HG02970 (cell line): ENCODE data around the gene KRTAP12-2.

ENCODE experiments used
- ATAC-seq: cut with Tn5 transposase; IDR thresholded peaks from one replicate; pipeline ENCODE4 v1.9.1; 2021; ENCODE audit warnings: mild to moderate bottlenecking, moderate library complexity, moderate number of reproducible peaks; ENCODE audit not compliant: unreplicated experiment, low FRiP score

The KRTAP12-2 gene, protein sequence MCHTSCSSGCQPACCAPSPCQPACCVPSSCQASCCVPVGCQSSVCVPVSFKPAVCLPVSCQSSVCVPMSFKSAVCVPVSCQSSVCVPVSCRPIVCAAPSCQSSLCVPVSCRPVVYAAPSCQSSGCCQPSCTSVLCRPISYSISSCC

DNA sequence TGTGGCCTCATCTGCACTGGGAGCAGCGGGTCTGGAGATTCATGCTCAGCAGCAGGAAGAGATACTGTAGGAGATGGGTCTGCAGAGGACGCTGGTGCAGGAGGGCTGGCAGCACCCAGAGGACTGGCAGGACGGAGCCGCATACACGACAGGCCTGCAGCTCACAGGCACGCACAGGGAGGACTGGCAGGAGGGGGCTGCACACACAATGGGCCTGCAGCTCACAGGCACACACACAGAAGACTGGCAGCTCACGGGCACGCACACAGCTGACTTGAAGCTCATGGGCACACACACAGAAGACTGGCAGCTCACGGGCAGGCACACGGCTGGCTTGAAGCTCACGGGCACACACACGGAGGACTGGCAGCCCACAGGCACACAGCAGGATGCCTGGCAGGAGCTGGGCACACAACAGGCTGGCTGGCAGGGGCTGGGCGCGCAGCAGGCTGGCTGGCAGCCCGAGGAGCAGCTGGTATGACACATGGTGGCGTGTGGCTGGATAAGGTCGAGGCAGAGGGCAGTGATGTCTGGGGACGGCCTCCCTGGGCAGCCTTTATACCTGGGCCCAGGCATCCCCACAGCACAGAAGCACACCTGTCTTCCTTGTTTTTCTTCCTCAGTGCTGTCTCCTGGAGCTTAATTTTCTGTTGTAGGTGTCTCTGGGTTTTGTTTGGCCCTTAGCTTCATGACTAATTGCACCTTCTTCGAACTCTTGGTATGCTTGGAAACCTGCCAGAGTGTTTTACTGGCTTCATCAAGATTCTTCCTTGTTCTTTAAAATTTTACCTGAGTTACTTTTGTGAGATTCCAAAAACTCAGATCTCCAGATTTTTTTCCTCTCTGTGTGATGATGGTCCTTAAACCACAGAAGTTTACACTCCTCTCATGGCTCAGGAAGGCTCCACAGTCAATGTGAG, at the start of gene KRTAP12-2:
KRTAP12-2 (minus strand) TSS at position 527 of the 920 bp plus-strand sequence; CDS start at position 486, 41 bp downstream.
- no peak for ATAC-seq

DNA sequence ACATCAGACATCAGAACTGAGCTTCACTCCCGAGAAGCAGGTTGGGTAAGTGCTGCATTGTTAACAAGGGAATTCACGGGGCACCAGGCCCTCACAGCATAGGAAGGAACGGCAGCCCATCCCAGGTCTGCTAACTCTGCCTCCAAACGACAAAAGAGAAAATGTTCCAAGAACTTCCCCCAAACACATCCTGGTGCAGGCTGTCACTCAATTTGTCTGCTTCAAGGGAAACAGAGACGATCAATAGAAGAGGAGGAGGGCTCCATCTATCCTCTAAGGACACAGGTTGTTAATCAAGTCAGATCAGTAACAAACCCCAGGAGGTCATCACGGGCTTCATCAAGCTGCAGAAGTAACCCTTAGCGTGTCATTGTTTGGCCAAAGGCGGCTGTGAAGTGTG, 48.2 kb upstream of the KRTAP12-2 start:
- no peak for ATAC-seq

DNA sequence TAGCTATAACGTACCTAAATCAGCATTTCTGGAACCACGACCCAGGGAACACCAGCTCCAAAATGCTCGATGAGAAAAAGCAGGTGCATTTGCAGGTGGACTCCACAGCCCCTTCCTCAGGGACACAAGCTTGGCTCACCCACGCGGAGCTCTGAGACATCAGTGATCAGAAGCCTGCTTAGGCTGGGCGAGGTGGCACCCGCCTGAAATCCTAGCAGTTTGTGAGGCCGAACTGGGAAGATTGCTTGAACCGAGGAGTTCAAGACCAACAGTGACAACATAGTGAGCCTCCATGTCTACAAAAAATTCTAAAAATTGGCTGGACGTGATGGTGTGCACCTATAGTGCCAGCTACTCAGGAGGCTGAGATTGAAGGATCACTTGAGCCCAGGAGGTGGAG, 47.1 kb upstream of the KRTAP12-2 start:
- no peak for ATAC-seq

DNA sequence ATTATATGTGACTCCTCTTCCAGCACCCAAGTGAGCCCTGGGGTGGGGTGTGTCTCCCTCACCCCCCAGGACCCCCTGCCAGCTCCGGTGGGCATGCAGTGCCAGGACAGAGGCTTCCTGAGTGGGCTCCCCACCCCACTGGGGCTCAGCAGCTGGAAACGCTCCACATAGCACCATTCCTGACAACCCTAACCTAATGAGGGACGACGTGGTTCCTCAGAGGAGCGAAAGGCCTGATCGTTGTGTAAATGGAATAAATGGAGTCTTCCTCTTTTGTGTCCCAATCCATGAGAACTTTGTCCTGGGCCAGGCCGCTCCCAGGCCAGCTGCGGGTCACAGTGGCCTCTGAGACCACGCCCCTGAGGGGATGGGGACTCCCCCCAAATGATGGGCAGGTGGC, 46.4 kb upstream of the KRTAP12-2 start:
- no peak for ATAC-seq

DNA sequence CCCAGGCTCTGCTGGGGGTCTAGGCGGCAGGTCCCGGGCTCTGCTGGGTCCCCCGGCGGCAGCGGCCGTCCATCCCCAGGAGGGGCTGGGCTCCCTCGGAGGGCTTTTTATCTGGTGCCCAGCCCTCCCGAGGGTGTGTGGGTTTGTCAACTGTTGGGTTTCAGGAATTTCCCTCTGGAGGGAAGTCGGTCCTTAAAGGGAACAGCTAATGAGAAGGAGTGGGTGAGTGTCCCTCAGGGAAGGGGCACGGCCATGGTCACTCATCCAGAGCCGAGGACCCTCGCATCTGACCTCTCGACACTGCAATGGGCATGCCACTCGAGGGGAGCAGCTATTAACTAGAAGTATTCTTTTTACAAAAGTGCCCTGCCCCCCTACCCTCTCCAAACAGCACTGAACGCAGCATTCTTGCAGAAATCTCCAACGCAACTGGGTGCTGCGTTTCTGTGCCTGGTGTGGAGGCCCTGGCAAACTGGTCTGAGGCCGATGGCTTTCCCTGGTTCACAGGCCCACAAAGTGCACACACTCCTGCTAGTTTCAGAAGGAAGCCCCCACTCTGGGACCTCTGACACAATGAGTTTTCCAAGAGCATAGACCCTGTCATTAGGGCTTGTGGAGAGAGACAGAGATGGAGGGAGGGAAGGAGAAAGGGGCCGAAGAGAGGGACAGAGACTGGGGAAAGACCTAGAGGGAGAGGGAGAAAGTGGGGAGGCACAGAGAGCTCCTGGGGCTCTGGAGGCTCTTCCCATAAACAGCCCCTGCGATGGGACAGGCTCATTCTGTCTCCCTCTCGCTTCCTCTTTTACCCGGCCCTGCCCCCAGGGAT, 45.7 kb upstream of the KRTAP12-2 start:
- no peak for ATAC-seq

DNA sequence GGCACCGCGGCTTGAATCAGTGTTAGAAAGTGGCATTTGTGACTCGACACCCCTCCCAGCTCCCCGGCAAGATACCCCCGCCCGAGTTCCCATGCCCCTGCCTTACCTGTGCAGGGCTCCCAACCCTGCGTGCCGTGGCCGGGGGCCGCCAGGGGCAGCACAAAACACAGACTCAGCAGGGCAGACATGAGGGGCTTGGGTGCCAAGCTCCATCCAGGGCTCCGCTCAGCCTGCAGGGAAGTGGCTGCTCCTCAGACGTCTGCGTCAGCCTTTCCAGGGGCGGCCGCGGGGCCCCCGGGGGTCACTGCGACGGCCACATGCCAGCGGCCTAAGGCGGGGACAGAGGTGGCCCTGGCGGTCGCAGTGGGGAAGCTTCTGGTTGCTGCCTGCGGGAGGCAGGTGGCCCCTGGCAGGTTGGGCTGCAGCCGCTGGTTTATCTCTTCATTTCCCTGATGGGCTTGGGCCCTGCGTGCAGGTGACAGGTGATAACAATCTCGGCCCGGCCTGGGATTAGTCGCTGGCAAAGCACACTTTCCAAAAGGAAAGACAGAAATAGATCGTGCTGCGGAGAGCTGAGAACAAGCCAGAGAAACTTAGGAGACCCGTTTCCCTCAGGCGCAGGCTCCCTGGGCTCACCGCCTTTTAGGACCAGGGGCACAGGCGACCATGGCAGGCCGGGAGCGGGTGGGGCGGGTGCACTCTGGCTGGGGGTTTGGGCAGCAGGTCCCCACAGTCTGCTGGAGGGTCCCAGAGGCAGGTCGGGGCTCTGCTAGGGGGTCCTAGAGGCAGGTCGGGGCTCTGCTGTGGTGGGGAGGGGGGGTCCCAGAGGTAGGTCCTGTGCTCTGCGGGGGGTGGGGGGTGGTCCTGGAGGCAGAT, 44.8 kb upstream of the KRTAP12-2 start, which contains the start of gene TSPEAR:
TSPEAR (minus strand) TSS at position 246 of the 876 bp plus-strand sequence; CDS start at position 188, 58 bp downstream.
- no peak for ATAC-seq

DNA sequence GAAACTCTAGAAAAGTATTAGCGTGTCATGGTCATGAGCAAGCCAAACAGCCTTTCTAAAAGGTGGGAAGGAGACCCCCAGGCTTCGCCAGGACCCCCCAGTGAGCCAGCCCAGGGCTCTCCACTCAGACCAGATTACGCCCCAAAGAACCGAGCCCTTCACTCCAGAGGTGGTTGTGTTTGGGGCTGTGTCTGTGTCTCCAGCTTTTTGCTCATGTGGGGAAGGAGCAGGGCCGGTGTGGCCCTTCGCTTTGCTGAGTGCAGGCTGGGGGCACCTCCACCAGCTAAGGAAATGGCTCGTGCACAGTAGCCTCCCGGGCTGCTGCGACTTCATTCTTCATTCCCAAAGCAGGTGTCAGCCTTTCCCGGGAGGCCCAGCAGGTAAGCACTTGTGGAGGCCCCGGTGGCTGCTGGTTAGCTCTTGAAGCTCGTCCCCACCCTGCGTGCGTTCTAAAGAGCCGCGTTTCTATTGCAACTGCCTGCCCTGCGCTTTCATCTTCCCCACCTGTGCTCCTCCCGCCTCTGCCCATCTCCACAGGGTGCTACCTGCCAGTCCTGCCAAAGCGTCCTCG, 44.1 kb upstream of the KRTAP12-2 start:
- no peak for ATAC-seq

DNA sequence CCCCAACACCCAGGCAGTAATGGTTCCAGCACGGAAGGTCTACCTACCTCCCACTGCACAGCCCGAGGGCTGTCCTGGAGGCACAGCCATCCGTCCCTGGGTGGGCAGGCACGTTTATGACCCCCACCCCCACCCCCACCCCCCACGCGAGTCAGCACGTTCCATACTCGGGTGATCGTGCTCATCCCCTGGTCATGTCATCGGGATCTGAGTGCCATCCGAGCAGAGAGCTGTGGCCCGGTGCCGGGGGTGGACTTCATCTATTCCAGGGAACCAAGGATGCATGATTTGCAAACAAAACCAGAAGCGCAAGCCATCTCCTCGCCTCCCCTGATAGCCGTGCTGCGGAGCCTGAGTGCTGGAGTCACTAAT, 43.6 kb upstream of the KRTAP12-2 start:
- ATAC-seq, result no peak

DNA sequence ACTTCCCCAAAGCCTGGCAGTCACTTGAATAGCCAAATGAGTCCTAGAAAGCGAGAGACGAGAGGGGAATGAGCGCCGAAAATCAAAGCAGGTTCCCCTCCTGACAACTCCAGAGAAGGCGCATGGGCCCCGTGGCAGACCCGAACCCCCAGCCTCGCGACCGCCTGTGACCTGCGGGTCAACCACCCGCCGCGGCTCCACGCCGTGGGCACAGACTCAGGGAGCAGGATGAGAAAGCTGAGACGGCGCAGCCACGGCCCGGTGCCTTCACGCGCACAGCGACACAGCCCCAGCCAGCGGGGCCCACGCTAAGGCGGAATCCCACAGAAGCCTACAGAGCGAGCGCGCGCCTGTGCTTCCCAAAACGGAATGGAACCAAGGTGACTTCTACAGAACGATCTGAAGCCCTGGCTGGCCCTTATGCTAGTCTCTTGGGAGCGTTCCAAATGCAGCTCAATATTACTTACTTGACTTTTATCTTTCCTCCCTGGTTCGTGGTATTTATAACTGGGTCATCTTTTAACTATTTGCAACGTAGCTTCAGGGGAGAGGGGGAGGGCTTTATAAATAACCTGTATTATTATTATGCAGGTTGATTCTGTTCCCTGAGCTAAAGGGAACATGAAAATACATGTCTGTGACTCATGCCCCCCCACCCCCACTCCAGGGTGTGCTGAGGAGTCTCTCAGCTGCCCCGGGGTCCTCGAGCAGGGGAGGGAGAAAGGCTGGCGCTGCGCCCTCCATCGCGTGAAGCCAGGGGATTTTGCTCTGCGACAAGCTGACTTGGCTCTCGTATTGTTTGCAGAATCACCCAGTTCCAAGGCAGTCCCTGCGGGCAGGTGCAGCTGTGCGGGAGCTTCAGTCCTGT, 42.9 kb upstream of the KRTAP12-2 start:
- ATAC-seq, result no peak

DNA sequence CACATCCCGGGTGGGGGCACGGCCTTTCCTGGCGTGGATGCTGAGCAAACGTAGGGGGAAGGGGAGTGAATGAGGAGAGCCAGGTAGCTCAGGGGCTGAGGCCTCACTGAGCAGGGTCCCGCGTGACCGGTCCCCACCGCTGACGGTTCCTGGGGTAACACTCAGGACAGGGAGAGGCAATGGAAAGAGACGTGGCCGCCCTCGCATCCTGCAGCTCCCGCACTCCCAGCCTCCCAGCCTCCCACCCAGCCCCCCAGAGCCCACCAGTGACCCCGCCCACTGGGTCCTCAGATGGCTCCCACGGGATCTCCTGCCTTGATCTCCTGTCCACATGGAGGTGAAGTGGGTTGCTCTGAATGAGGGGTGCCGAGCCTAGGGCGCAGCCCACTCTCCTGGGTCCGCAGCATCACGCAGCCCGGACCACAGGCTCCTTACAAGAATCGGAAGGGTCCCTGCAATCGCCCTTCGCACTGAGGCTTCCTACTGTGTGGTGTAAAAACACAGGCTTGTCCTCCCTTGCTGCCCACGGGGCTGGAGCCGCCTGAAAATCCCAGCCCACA, 42.2 kb upstream of the KRTAP12-2 start:
- no peak for ATAC-seq

DNA sequence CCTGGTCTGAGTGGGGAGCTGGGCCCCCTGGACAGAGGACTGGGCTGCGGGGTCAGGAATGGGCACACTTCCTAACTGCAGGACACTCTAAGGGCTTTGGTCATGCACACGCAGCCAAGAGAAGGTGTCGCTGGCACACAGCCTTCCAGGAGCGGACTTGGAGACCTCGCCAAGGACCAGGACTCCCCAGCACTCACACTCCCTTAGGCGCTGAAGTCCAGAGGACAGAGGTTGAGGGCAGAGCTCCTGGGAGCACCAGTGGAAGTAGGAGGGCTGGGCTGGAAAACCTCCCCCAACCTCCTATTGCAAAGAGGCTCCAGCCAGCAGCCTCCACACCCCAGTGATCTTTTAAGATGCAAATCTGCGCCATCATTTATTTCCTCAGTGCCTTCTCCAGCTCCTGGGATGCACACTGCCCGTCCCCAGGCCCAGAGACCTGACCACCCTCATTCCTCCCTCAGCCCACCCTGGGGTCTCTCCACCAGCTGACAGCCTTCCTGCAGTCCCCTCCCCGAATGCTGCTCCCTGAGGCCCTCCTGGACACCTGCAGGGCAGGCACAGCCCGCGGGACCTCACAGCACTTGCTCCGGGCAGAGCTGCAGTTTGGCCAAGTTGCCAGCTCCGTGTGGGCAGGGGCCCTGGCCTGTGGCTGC, 41.6 kb upstream of the KRTAP12-2 start:
- ATAC-seq, result no peak

DNA sequence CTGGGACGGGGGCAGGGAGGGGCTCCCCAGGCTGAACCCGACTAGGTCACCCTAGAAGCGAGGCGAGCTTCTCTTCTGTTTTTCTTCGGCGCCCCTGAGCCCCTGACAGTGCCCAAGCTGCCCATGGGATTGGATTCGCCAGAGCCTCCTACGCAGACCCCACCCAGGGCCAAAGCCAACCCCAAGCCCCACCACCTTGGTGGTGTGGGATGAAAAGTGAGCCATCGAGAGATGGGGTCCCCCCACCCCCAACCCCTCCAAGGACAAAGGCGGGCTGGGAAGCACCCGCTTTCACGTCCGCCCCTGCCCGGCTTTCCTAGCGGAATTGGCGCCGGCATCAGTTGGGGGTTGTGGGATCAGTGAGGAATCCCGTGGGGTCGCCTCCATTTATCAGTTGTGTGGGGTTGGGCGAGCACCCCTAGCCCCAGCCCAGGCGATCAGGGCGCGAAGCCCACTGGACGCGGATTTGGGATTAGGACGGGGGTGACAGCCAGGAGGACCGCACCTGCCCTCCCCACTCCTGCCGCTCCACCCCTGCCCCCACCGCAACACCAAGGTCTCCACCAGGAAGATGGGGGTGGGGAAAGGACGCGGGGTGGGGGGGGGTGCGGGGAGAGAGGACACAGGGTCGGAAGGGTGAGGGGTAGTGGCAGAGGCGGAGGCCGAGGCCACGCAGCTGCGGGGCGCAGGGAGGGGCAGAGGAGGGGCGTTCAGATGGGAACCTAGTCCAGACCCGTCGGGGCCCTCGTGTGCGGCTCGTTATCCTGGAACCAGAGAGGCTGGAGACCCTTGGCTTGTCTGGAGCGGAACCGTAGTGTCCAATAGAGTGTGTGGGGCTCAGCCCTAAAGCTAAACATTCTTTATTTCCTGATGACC, 40.2 kb upstream of the KRTAP12-2 start:
- ATAC-seq, result no peak

DNA sequence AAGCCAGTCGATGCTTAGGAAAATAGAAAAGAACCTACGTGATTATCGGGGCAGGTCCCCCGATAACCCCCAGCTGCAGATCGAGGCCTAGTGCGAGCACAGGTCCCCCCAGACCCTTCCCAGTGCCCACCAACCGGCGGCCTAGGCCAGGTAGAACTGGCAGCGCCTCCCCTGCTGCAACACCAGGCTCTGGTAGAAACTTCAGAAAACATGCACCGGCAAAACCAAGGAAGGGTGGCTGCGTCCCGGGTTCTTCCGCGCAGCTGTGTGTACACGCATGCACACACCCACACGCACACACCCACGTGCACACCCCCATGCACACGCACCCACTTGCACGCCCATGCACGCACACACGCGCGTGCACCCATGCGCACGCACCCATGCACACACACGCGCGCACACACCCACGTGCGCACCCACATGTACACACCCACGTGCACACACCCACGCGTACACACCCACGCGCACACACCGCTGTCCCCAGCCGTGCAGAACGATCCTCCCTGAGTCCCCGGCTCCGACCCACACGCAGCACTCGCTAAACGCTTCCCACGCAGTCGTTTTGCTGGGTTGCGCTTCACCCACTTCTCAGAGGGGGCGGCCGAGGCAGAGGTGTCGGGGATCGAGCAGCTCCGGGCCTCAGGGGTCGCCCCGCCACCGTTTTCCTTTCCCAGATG, 39.4 kb upstream of the KRTAP12-2 start:
- ATAC-seq, result no peak

DNA sequence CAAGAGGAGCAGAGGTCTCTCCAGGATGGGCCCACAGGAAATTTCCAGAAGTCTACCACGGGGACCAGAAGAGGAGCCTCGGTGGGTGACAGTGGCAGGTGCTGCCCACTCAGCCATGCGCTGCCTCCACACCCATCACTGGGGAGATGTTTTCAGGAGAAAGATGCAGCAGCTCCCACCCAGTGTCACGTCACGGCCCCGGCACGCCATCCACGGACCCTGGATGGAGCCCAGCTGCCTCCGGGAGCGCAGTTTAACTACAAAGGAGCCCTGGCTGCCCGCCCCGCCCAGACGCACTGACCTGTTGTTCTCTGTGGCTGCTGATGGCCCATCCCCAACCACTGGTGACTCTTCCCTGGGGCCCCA, 37.9 kb upstream of the KRTAP12-2 start:
- ATAC-seq, result no peak

DNA sequence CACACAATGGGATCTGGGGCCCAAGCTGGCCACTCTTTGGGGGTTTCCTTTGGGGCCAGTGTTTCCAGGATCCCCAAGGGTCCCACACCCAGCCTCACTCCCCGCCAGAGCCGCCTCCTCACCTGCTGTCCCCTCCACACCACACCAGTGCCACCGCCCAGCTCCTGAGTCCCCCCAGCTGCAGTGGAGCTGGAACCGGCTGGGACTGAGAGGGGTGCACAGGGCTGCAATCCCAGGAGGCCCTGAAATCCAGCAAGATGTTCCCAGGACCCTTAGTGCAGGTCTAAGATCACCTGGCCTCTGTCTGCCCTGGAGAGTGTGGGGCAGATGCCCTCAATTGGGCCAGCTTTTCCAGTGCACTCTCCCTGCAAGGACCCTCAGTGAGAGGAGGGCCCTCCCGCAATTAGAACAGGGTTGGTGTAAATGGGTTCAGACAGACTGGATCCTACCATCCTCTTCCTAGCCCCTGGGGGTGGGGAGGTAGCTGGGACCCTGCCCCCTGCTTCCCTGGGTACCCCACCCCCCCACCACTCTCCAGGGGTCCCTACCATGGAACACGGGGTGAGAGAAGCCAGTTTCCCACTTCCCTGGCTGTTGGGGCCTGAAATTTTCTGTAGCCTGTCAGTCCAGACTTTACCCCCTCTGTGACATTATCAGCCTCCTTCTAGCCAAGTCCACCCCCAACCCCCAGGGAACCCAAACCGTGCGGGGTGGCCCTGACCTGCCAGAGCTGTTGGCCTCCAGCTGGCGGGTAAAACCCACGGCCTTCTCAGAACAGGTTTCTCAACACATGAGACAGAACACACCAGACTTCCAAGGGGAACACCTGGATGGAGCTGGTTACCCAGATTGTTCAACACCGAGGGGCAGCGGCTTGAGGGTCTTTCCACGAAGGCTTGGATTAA, 37.3 kb upstream of the KRTAP12-2 start:
- no peak for ATAC-seq
